ENCODE data around the gene UBQLN3.

UBQLN3 gene

DNA sequence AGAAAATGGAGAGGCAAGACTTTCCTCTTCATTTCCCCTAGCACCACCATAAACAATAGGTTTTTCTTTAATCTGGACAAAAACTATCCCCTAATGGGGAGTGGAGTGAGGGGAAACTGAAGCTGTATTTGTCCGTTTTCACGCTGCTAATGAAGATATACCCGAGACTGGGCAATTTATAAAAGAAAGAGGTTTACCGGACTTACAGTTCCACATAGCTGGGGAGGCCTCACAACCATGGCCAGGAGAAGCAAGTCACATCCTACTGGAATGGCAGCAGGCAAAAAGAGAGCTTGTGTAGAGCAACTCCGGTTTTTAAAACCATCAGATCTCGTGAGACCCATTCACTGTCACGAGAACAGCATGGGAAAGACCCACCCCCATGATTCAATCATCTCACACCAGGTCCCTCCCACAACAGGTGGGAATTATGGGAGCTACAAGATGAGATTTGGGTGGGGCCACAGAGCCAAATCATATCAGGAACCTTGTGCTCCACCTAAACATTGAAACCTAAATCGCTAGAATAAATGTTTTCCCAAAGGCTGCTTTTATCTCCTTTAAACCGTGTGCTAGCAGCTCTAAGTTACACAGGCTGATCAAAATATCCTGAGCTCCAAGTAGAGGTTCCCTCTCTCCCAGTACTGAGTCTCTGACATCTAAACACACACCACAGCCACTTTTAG, 4.3 kb downstream of the UBQLN3 start:
- no peak for FAIRE-seq

- no peak for FAIRE-seq
Observed at GRCh38 chr11:5504403-5504921, 5.3 kb downstream of the UBQLN3 start.

DNA sequence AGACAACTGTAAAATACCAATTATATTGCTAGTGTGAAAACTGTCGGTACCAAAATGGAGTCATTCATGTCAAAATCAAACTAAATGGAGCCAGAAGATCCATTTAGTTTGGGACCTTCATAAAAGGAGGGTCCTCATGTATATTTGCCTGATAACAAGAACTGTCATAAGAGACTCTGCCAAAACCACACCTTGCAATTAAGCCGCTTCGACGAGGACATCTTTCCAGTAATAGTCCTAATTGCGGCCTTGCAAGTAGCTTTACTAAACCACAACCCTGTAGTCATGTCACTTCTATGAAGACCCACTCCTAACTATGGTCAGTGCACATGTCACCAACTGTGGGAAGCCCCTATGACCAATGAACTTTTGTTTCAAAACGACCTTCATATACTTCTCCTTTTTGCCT, 9.4 kb downstream of the UBQLN3 start:
- FAIRE-seq: no peak

- FAIRE-seq: no peak
Observed at GRCh38 chr11:5499671-5500070, 10.1 kb downstream of the UBQLN3 start.

DNA sequence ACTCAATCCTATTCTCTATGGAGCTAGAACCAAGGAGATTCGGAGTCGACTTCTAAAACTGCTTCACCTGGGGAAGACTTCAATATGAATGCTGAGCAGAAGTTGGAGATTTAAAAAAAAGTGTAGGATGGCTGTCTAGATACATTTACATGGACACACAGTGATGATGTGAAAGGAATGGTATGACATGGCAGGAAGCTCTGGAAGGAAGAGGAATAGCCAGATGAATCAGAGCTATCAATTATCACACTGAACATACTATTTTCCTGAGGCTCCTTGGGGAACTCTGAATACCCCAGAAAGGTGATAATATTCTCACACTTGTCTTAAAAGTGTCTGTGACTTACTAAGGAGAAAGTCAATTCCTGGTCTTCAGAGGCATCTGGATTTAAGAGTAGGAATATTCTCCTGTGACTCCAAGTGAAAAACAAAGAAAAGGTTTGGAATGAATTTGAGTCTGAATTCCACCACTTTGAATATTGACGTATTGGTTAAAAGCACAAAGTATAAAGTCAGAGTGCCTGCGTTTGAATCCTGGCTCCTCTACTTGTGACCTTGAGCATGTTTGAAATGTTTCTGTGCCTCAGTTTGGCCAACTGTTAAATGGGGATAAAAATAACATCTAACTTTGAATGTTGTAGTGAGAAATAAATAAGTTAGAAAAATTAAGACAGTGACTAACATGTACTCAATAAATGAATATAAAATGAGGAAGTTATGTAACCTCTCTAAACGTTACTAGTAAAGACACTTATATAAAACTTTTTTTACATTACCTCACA, 20.0 kb downstream of the UBQLN3 start:
- FAIRE-seq: no peak

GRCh38 chr11:5488798-5489399, 20.9 kb downstream of the UBQLN3 start:
- no peak for FAIRE-seq

- FAIRE-seq: no peak
Observed at GRCh38 chr11:5488385-5488784, 21.4 kb downstream of the UBQLN3 start, which contains the start of gene OR52D1. TSS of gene OR52D1 (plus strand) at chr11:5488685. CDS start at chr11:5488707, 22 bp downstream.

DNA sequence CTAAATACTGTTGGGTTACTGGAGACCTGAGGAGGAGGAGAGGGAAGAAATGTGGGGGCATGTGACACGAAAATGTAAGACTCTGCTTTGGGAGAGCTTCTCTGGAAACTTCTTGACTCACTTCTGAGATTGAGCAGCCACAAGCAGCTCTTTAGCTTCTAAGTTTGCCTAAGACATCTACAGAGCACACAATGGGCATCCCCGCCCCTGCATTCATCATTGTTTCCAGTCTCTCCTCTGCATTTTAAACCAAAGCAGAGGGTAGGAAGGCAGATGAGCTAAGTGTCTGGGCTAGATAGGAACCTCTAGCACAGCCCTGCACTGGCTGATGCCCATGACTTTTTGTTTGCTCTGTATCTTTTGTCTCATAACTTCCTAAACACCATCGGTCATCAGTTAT, 23.3 kb downstream of the UBQLN3 start:
- FAIRE-seq: no peak

DNA sequence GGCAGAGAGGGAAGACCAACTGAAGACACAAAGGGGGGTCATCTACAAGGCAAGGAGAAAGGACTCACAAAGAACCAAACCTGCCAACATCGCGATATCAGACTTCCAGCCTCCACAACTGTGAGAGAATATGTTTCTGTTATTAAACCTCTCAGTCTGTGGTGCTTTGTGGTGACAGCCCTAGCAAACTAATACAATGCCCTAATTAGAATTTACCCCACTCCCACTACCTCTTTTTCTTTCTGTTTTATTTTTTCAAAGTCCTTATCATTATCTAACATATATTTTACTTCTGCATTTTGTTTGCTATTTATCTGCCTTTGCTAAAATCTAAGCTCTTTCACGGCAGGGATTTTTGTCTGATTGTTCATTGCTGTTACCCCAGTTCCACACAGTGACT, 23.8 kb downstream of the UBQLN3 start:
- no peak for FAIRE-seq

- FAIRE-seq: peak; percentile 34
Observed at GRCh38 chr11:5476186-5476819, 33.5 kb downstream of the UBQLN3 start.

DNA sequence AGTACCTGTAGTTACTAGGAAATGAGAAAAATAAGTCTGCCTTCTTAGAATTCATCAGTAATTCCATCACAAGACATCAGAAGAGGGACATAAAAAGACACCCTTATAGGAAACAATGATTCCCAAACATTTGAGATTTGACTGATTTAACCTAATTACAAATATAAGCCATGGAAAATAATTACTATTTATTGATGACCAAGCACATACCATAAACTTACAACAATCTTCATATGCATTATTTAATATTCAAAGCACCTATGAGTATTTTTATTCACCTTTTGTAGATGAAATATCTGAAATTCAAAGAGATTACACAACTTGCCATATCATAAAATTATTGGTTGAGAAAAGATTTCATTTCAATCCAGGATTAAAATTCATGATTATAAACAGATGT, 35.8 kb downstream of the UBQLN3 start:
- FAIRE-seq: no peak

GRCh38 chr11:5467527-5467926, 42.2 kb downstream of the UBQLN3 start:
- no peak for FAIRE-seq

GRCh38 chr11:5460983-5461621, 48.7 kb downstream of the UBQLN3 start:
- no peak for FAIRE-seq

Data from A204.1 (cell line).